Esophagus (tissue), 2 donors: ENCODE results near the gene LENG8. TPM values are rescaled to one million over a fixed set of nuclear protein-coding genes. Genes with fewer than 3 reads are reported as not detected.

Experiments
- H3K27ac ChIP-seq, 2 donors: one replicate each; pipeline ENCODE4 v1.5.1; 2013; ENCODE audit warnings: low read depth in 2 of 2, mild to moderate bottlenecking in 2 of 2, inconsistent platforms in 1 of 2, low read length in 1 of 2, moderate library complexity in 1 of 2
- H3K27me3 ChIP-seq, 2 donors: one replicate each; pipeline ENCODE4 v1.6.1; 2013; ENCODE audit warnings: low read length in 2 of 2, control low read depth in 1 of 2, mild to moderate bottlenecking in 1 of 2; ENCODE audit not compliant: insufficient read depth in 2 of 2, control insufficient read depth in 1 of 2
- H3K36me3 ChIP-seq, 2 donors: one replicate each; pipeline ENCODE4 v1.6.1; 2013; ENCODE audit warnings: low read length in 1 of 2; ENCODE audit not compliant: control insufficient read depth in 2 of 2, insufficient read depth in 2 of 2
- H3K4me1 ChIP-seq, 2 donors: one replicate each; pipeline ENCODE4 v1.6.1; 2013; ENCODE audit warnings: low read length in 1 of 2; ENCODE audit not compliant: control insufficient read depth in 2 of 2, insufficient read depth in 2 of 2
- H3K4me3 ChIP-seq, 2 donors: one replicate each; pipeline ENCODE4 v1.5.1; 2013; ENCODE audit warnings: low read length in 2 of 2, mild to moderate bottlenecking in 2 of 2, low read depth in 1 of 2, moderate library complexity in 1 of 2
- H3K9me3 ChIP-seq, 2 donors: one replicate each; pipeline ENCODE4 v1.6.1; 2013; ENCODE audit warnings: mild to moderate bottlenecking in 2 of 2, low read depth in 1 of 2, low read length in 1 of 2, moderate library complexity in 1 of 2; ENCODE audit not compliant: control insufficient read depth in 2 of 2, insufficient read depth in 1 of 2
- WGBS, 2 donors: extraction: QIAGEN DNeasy Blood & Tissue Kit; methylation state at CpG; one replicate each; pipeline ENCODE4 v1.1.7; 2013; 5-methylcytosine and 5-hydroxymethylcytosine counted together
- polyA plus RNA-seq, 2 donors: library from polyadenylated mRNA; stranded (reverse); fragments of 200-250 nt; gene quantifications; one replicate each; pipeline ENCODE4 v1.2.3, GENCODE V29; 2013
- donor health status: healthy with polysubstance abuse.
- donor health status: Bipolar disorder and iron deficiency.

Gene LENG8
- polyA plus RNA-seq, 2 donors: 55.3 to 137 TPM

DNA sequence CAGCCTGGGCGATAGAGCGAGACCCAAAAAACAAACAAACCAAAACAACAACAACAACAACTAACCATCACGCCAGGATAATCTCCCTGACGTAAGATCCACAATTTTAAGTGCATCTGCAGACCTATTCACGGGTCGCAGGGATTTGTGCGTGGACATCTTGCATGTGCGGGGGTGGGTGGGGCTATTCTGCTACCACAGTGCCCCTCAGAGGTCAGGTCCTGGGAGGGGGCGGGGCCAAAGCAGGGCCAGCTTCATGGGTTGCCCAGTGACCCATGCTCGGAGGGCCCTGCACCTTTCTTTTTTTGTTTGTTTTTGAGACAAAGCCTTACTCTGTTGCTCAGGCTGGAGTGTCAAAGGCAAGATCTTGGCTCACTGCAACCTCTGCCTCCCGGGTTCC, 26.7 kb downstream of the LENG8 start:
- no peaks in the 10 kb centered on the region for H3K36me3 ChIP-seq
- H3K4me1 ChIP-seq: peaks cover 0 to 5% of the 10 kb centered on the region in 2 donors
- WGBS, 2 donors: 87 to 89% methylated on average over 11 of the region's 11 CpGs
- H3K9me3 ChIP-seq: no peaks in the 10 kb centered on the region
- no peaks in the 10 kb centered on the region for H3K27me3 ChIP-seq
- H3K27ac ChIP-seq: no peak overlapping the region
- H3K4me3 ChIP-seq: no peak overlapping the region

DNA sequence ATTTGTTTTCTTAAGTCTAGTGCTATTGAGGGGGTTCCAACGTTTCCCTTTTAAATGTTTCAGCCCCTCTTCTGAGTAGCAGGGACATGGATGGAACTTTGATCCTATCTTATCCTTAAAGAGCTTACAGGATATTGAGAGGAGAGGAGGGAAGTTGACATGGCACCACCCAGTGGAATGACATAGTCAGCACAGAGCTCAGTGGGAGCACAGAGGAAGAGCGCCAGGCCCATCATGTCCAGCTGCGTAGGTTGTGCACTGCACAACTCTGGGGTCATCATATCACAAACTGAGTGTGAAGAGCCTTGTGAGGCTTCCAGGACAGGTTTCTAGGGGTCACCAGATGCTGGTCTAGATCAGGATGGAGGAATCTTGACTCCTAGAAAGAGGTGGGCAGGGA, 28.7 kb downstream of the LENG8 start:
- no peaks in the 10 kb centered on the region for H3K9me3 ChIP-seq
- no peak overlapping the region for H3K4me3 ChIP-seq
- H3K4me1 ChIP-seq: peaks cover 0 to 5% of the 10 kb centered on the region in 2 donors
- WGBS, 2 donors: 63 to 70% methylated on average over 3 of the region's 3 CpGs
- H3K27me3 ChIP-seq: no peaks in the 10 kb centered on the region
- no peaks in the 10 kb centered on the region for H3K36me3 ChIP-seq
- H3K27ac ChIP-seq: no peak overlapping the region

DNA sequence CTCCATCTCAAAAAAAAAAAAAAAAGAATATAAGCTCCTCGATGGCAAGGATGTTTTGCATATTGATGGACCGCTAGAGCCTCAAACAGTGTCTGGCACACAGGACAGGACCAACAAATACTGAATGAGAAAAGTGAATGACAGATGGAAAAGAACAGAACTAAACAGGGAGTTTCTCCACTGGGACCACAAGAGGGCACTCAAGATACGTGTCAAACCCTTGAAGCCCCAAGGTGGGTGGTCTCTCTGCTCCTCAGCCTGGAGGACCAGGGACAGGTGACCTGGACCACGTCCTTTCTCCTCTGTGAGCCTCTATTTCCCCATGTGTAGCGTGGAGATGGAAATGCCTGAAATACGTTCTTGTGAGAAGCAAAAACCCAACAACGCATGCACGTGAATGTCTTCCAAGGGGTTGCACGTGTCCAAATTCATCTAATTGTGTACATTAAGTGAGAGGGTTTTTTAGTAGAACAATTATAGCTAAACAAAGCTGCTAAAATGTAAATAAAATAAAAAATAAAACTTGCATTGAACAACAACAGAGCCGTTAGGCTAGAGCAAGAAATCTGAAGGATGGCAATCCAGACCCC, 29.8 kb downstream of the LENG8 start:
- Histone ChIP-seq H3K27me3 (no peaks in the 10 kb centered on the region), H3K9me3 (no peaks in the 10 kb centered on the region), H3K27ac (no peak overlapping the region), H3K4me1 (peaks cover 0 to under 1% of the 10 kb centered on the region in 2 donors), H3K4me3 (no peak overlapping the region), H3K36me3 (no peaks in the 10 kb centered on the region)
- 11 to 14% methylated on average over 10 of the region's 10 CpGs for WGBS, 2 donors

DNA sequence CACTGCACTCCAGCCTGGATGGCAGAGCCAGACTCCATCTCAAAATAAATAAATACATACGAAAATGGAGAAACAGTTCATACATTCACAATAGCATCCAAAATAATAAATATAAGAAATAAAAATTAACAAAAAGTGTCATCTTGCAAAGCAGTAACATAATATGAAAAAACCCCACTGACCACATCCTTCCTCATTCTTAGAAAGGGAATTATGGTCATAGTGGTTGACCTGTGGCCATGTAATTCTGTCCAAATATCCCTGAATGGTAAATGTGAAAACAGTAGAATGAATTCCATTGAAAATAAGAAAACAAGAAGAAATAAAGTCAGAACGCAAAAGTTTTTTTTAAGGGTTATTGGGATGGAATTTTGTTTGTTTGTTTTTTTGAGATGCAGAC, 31.1 kb downstream of the LENG8 start:
- Histone ChIP-seq H3K4me3 (no peak overlapping the region), H3K27ac (no peak overlapping the region), H3K9me3 (no peaks in the 10 kb centered on the region), H3K27me3 (no peaks in the 10 kb centered on the region), H3K4me1 (no peaks in the 10 kb centered on the region), H3K36me3 (no peaks in the 10 kb centered on the region)
- WGBS, 2 donors: 61 to 68% methylated on average over 2 of the region's 2 CpGs

DNA sequence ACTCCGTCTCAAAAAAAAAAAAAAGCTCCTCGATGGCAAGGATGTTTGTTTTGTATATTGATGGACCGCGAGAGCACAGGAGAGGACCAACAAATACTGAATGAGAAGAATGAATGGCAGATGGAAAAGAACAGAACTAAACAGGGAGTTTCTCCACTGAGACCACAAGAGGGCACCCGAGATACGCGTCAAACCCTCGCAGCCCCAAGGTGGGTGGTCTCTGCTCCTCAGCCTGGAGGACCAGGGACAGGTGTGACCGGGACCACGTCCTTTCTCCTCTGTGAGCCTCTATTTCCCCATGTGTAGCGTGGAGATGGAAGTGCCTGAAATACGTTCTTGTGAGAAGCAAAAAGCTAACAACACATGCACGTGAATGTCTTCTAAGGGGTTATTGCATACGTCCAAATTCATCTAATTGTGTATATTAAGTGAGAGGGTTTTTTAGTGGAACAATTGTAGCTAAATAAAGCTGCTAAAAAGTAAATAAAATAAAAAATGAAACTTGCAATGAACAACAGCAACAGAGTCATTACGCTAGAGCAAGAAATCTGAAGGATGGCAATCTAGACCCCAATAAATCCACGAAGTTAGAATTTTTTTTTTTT, 32.4 kb downstream of the LENG8 start:
- H3K27ac ChIP-seq: no peak overlapping the region
- no peaks in the 10 kb centered on the region for H3K4me1 ChIP-seq
- no peaks in the 10 kb centered on the region for H3K27me3 ChIP-seq
- H3K4me3 ChIP-seq: no peak overlapping the region
- H3K9me3 ChIP-seq: no peaks in the 10 kb centered on the region
- WGBS, 2 donors: 11 to 12% methylated on average over 16 of the region's 16 CpGs
- H3K36me3 ChIP-seq: no peaks in the 10 kb centered on the region

DNA sequence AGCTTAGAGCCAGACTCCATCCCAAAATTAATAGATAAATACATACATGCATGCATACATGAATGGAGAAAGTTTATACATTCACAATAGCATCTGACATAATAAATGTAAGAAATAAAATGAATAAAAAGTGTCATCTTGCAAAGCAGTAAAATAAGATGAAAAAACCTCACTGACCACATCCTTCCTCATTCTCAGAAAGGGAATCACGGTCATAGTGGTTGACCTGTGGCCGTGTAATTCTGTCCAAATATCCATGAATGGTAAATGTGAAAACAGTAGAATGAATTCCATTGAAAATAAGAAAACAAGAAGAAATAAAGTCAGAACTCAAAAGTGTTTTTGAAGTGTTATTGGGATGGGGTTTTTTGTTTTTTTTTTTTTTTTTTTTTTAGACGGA, 33.9 kb downstream of the LENG8 start:
- H3K36me3 ChIP-seq: no peaks in the 10 kb centered on the region
- H3K4me3 ChIP-seq: no peak overlapping the region
- H3K4me1 ChIP-seq: no peaks in the 10 kb centered on the region
- H3K27ac ChIP-seq: no peak overlapping the region
- no peaks in the 10 kb centered on the region for H3K9me3 ChIP-seq
- H3K27me3 ChIP-seq: no peaks in the 10 kb centered on the region
- WGBS, 2 donors: 70 to 80% methylated on average over 3 of the region's 3 CpGs

DNA sequence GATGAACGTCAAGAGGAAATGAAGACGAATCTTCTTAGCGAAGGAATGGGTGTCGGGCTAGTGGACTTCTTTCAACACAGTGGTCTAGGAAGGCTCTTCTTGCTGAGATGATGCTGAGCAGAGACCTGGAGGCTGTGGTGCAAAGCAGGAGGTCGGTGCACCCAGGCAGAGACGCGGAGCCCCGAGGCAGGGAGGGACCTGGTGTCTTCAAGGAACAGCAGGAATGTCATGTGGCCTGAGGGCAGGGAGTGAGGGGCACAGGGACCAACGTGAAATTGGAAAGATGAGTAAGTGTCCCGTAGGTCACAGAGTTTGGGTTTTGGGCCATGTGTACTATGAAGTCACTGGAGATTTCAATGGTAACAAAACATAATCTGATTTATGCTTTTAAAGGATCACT, 35.5 kb downstream of the LENG8 start:
- no peaks in the 10 kb centered on the region for H3K27me3 ChIP-seq
- no peaks in the 10 kb centered on the region for H3K9me3 ChIP-seq
- no peaks in the 10 kb centered on the region for H3K36me3 ChIP-seq
- H3K27ac ChIP-seq: no peak overlapping the region
- H3K4me3 ChIP-seq: no peak overlapping the region
- no peaks in the 10 kb centered on the region for H3K4me1 ChIP-seq
- 71 to 77% methylated on average over 9 to 10 of the region's 10 CpGs for WGBS, 2 donors

DNA sequence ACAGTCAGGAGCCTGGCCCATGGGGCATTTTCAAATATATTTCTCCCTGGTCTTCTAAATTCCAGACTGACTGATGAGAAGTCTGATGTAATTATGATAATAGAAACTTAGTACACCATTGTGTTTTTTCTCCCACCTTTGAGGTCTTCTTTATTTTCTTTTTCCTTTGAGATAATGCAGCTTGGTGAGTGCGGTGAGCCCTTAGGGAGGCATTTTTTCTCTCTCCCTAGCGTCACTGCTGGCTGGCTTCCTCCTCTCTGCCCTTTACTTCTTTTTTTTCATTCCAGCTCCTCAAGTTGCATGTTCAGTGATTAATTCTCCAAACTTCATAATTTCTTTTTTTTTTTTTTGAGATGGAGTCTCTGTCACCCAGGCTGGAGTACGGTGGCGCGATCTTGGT, 36.9 kb downstream of the LENG8 start:
- H3K27ac ChIP-seq: no peak overlapping the region
- WGBS, 2 donors: 68 to 72% methylated on average over 5 of the region's 5 CpGs
- no peaks in the 10 kb centered on the region for H3K4me1 ChIP-seq
- no peaks in the 10 kb centered on the region for H3K9me3 ChIP-seq
- H3K36me3 ChIP-seq: no peaks in the 10 kb centered on the region
- H3K27me3 ChIP-seq: no peaks in the 10 kb centered on the region
- H3K4me3 ChIP-seq: no peak overlapping the region

DNA sequence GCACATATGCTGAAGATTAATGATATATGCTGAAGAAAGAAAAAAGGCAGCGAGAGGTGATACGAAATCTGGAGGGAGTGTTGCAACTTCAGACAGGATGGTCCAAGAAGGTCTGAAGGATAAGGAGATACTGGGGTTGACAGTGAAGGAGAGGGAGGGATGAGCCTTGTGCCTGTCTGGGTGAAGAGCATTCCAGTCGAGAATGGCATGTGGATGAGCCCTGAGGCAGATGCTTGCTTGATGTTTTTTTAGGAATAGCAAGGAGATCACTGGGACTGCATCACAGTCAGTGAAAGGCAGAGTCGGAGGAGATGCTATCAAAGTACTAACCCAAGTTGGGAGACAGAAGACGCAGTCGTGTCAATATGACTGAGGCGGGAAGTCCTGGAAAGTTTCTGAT, 40.3 kb downstream of the LENG8 start:
- Histone ChIP-seq H3K36me3 (no peaks in the 10 kb centered on the region), H3K27ac (no peak overlapping the region), H3K4me1 (no peaks in the 10 kb centered on the region), H3K27me3 (no peaks in the 10 kb centered on the region), H3K4me3 (no peak overlapping the region), H3K9me3 (no peaks in the 10 kb centered on the region)
- WGBS, 2 donors: 68 to 70% methylated on average over 7 of the region's 7 CpGs

DNA sequence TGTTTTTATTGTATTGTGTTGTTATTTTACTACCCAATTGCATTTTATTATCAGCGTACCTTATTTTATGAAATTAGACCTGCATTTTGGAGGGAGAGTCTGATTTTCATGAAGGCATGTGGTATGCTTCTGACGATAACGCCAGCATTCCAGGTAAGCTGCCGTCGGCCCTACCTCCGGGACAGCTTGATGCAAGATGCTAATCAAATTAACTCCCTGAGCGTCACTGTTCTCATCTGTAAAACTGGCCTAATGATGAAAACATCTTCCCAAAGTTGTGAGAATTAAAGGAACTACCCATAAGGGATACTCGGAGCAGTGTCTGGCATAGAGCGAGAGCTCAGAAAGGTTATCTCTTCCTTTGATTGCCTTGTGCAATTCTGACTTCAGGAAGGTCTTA, 40.8 kb downstream of the LENG8 start:
- no peaks in the 10 kb centered on the region for H3K36me3 ChIP-seq
- no peak overlapping the region for H3K4me3 ChIP-seq
- no peaks in the 10 kb centered on the region for H3K4me1 ChIP-seq
- no peak overlapping the region for H3K27ac ChIP-seq
- WGBS, 2 donors: 63 to 64% methylated on average over 9 of the region's 9 CpGs
- H3K27me3 ChIP-seq: no peaks in the 10 kb centered on the region
- H3K9me3 ChIP-seq: no peaks in the 10 kb centered on the region
